K562 (cell line): ENCODE data around the gene ZNF618. TPM values are rescaled to one million over a fixed set of nuclear protein-coding genes. Genes with fewer than 3 reads are reported as not detected.

ENCODE experiments used
- polyA plus RNA-seq, 8 experiments: library from polyadenylated mRNA; depleted of rRNA in 4 of 8; stranded (reverse) in 5 of 8; unstranded in 3 of 8; fragments of >200 nt; fragmentation: Nextera tagmentation in 2 of 8; fragmentation: Illumina TruSeq in 1 of 8; extraction: Ambion mirVana in 2 of 8; extraction: Trizol in 1 of 8; gene quantifications; 2 replicates each; pipeline versions ENCODE4 v1.2.1 to v1.2.3, GENCODE V29; 2011 to 2014; ENCODE audit warnings: inconsistent platforms in 1 of 8, missing spikeins in 1 of 8
- total RNA-seq, 7 experiments: library from RNA; depleted of rRNA in 6 of 7; stranded (reverse); fragments of >200 nt in 6 of 7; fragmentation: Illumina TruSeq in 2 of 7; extraction: Trizol in 2 of 7; gene quantifications; 2 replicates each; pipeline versions ENCODE4 v1.2.1 to v1.2.3, GENCODE V29; 2011 to 2021; ENCODE audit warnings: low replicate concordance in 1 of 7
- TF ChIP-seq, protein P1 (sequence below), 2 experiments: fragments of 450-650 bp; formaldehyde crosslinking in 1 of 2; IDR thresholded peaks; 2 replicates each; pipeline versions ENCODE4 v1.4.0 to v1.6.1; 2014 to 2020; ENCODE audit warnings: mild to moderate bottlenecking in 2 of 2, borderline replicate concordance in 1 of 2, low read depth in 1 of 2

Gene ZNF618
- total and polyA plus RNA-seq, 9 of the 15 experiments (the other 6 are each of a cell fraction or from before 2014, with no cell fraction given): 0.08 to 13.7 (median 3.4) TPM

- TF ChIP-seq, protein P1, sequence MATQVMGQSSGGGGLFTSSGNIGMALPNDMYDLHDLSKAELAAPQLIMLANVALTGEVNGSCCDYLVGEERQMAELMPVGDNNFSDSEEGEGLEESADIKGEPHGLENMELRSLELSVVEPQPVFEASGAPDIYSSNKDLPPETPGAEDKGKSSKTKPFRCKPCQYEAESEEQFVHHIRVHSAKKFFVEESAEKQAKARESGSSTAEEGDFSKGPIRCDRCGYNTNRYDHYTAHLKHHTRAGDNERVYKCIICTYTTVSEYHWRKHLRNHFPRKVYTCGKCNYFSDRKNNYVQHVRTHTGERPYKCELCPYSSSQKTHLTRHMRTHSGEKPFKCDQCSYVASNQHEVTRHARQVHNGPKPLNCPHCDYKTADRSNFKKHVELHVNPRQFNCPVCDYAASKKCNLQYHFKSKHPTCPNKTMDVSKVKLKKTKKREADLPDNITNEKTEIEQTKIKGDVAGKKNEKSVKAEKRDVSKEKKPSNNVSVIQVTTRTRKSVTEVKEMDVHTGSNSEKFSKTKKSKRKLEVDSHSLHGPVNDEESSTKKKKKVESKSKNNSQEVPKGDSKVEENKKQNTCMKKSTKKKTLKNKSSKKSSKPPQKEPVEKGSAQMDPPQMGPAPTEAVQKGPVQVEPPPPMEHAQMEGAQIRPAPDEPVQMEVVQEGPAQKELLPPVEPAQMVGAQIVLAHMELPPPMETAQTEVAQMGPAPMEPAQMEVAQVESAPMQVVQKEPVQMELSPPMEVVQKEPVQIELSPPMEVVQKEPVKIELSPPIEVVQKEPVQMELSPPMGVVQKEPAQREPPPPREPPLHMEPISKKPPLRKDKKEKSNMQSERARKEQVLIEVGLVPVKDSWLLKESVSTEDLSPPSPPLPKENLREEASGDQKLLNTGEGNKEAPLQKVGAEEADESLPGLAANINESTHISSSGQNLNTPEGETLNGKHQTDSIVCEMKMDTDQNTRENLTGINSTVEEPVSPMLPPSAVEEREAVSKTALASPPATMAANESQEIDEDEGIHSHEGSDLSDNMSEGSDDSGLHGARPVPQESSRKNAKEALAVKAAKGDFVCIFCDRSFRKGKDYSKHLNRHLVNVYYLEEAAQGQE (IDR thresholded peaks at IDR 0.05; ENCODE audit: borderline replicate concordance): no peak
- TF ChIP-seq, protein P1 (CRISPR knock-in tag; IDR thresholded peaks at IDR 0.05; ENCODE audit: low read depth): no peak
- TF ChIP-seq, all 486 proteins: peak for 0
Measured at GRCh38 chr9:114087721-114088120, 211.6 kb downstream of the ZNF618 start (continued).
